ENCODE results near the gene ATXN2. TPM values are rescaled to one million over a fixed set of nuclear protein-coding genes. Genes with fewer than 3 reads are reported as not detected.

ATXN2 gene
- total RNA-seq, 2 experiments from 2014 or later, result 21.9 to 23.7 TPM

- ATAC-seq (ENCODE audit: poor library complexity) (no peak), DNase-seq (peak in 1 of 14 experiments; percentile 8)
- ChIA-PET POLR2A (interaction anchor here (1.1 to 5.9 kb wide), 5 partner anchors 16 to 65 kb away, joined by 3 to 53 read pairs (median 42); partner anchors contain the start of gene SH2B3), CTCF (interaction anchor here (1.3 to 27.4 kb wide), 8 partner anchors 10 to 49 kb away, joined by 3 to 487 read pairs (median 18); partner anchors contain the start of gene SH2B3)
- Mint-ChIP-seq H3K36me3 (ENCODE audit: low read depth) (peaks cover 75% of the 10 kb centered on the region), H3K4me3 (no peak overlapping the region), H3K4me1 (ENCODE audit: low read depth) (peaks cover 28% of the 10 kb centered on the region), H3K9me3 (no peaks in the 10 kb centered on the region), H3K27me3 (no peaks in the 10 kb centered on the region), H3K27ac (peak overlapping the region; percentile 64)
- TF ChIP-seq, protein P1, sequence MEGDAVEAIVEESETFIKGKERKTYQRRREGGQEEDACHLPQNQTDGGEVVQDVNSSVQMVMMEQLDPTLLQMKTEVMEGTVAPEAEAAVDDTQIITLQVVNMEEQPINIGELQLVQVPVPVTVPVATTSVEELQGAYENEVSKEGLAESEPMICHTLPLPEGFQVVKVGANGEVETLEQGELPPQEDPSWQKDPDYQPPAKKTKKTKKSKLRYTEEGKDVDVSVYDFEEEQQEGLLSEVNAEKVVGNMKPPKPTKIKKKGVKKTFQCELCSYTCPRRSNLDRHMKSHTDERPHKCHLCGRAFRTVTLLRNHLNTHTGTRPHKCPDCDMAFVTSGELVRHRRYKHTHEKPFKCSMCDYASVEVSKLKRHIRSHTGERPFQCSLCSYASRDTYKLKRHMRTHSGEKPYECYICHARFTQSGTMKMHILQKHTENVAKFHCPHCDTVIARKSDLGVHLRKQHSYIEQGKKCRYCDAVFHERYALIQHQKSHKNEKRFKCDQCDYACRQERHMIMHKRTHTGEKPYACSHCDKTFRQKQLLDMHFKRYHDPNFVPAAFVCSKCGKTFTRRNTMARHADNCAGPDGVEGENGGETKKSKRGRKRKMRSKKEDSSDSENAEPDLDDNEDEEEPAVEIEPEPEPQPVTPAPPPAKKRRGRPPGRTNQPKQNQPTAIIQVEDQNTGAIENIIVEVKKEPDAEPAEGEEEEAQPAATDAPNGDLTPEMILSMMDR (IDR thresholded peaks at IDR 0.05), result no peak
- H3K27ac ChIP-seq (ENCODE audit: low read depth in 1 of 2, low read length in 2 of 2), result peak overlapping the region in 1 of 2 donors; percentile 7
- no peaks in the 10 kb centered on the region for H3K9me3 ChIP-seq (ENCODE audit: control insufficient read depth in 1 of 2, insufficient read depth in 1 of 2, low read length in 2 of 2)
- no peaks in the 10 kb centered on the region for H3K27me3 ChIP-seq (ENCODE audit: control insufficient read depth in 1 of 2, insufficient read depth in 2 of 2, low read length in 2 of 2)
- H3K4me1 ChIP-seq (ENCODE audit: insufficient read depth, low read length), result peaks cover 35% of the 10 kb centered on the region
- peaks cover 83% of the 10 kb centered on the region for H3K36me3 ChIP-seq (ENCODE audit: insufficient read depth, low read length)
- no peak overlapping the region for H3K4me3 ChIP-seq (ENCODE audit: low read length)
- intact Hi-C loops (cut with DNase I, micrococcal nuclease), result loop anchor here (1.0 to 2.0 kb wide), 4 partner anchors 16 to 79 kb away; no protein-coding TSS in a partner anchor
These were observed 148.4 kb downstream of the ATXN2 start for GRCh38 chr12:111450676-111451075.

DNA sequence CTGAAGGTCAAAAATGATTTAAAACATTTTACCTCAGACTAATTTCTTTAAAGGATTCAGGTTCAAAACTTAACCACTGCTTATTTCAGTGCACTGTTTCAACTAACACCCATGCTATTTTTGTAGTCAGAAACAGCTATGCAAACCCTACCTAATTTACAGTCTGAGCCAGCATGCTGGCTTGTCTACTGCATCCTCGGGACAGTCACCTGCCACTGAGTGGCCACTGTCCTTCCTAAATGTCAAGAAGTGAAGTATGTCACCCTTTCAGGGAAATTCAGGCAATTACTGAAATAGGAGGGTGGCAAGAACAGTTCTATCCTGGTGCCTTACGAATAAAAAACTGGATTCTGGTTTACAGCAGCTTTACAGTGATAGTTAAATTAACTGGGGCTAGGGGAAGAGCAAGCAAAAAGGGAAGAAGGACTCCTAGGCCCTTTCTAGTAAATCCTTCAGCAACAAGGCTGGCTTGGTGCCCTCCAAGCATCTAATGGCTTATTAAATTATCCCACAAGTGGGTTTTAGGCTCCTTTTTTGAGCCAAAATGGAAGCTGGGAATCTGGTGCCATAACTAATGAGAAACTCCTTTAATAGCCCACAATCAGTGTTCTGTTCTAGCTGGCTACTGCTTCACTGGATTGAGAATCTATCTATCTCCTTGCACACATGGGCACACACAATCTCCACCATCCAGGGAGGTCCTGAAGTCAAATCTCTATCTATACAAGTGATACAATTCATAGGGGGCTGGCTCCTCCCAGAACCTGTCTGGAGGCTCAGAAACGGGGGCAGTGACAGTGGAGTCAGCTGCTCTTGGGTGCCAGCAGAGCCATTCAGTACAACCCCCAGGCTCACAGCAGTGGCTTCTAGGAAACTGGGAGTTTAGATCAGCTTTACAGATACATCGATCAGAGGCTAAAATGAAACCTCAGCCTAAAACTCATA is 150.0 kb downstream of the ATXN2 start:
- H3K27me3 ChIP-seq (ENCODE audit: control insufficient read depth in 1 of 2, insufficient read depth in 2 of 2, low read length in 2 of 2), result no peaks in the 10 kb centered on the region
- no peak overlapping the region for H3K4me3 Mint-ChIP-seq
- intact Hi-C loops (cut with DNase I, micrococcal nuclease), result no loop called here

DNA sequence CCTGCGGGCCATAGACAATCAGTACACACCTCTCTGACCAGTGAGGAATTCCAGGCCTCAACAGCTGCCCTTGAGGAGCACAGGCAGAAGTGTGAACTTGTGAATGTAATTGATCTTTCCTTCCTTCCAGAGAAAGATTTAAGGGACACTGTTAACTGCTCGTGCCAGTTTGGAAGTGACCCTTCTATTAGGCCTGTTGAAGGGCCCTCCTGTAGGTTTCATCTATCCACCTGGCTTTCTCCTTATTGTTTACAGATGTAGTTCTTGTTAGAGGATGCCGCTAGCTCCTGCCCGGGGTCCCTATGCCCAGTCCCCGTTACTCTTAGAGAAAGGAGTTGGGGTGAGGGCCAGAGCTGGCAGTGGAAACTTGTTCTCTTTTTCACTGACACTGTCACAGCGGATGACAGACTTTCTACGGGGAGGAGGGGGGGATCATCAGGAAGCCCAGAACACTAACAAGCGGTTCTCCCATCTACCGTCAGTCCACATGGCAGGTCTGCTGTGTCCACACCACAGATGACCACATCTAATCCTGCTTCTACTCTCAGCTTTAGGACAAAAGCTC is 150.8 kb downstream of the ATXN2 start:
- H3K9me3 ChIP-seq (ENCODE audit: control insufficient read depth in 1 of 2, insufficient read depth in 1 of 2, low read length in 2 of 2), result no peaks in the 10 kb centered on the region
- DNase-seq (peak in 1 of 14 experiments; percentile 24), ATAC-seq (ENCODE audit: poor library complexity) (no peak)
- intact Hi-C loops (cut with DNase I, micrococcal nuclease), result no loop called here
- ChIA-PET CTCF (interaction anchor here (27.4 kb wide), 1 partner anchor 46 kb away, joined by 487 read pairs; the partner anchor contains the start of gene SH2B3), POLR2A (interaction anchor here (1.2 to 5.9 kb wide), 4 partner anchors 14 to 51 kb away, joined by 3 to 53 read pairs (median 44); partner anchors contain the start of gene SH2B3)
- Mint-ChIP-seq H3K27ac (peak overlapping the region; percentile 28), H3K4me3 (no peak overlapping the region), H3K9me3 (no peaks in the 10 kb centered on the region), H3K27me3 (no peaks in the 10 kb centered on the region), H3K36me3 (ENCODE audit: low read depth) (peaks cover 63% of the 10 kb centered on the region), H3K4me1 (ENCODE audit: low read depth) (peaks cover 52% of the 10 kb centered on the region)
- no peak overlapping the region for H3K27ac ChIP-seq (ENCODE audit: low read depth in 1 of 2, low read length in 2 of 2)
- peaks cover 55% of the 10 kb centered on the region for H3K4me1 ChIP-seq (ENCODE audit: insufficient read depth, low read length)
- peaks cover 62% of the 10 kb centered on the region for H3K36me3 ChIP-seq (ENCODE audit: insufficient read depth, low read length)
- H3K4me3 ChIP-seq (ENCODE audit: low read length), result no peak overlapping the region
- no peaks in the 10 kb centered on the region for H3K27me3 ChIP-seq (ENCODE audit: control insufficient read depth in 1 of 2, insufficient read depth in 2 of 2, low read length in 2 of 2)
- TF ChIP-seq, protein P1 (IDR thresholded peaks at IDR 0.05), result no peak

More for the DNA sequence above, 150.0 kb downstream of the ATXN2 start:
- Mint-ChIP-seq H3K36me3 (ENCODE audit: low read depth) (peaks cover 68% of the 10 kb centered on the region), H3K27ac (peak overlapping the region; percentile 28), H3K4me1 (ENCODE audit: low read depth) (peaks cover 44% of the 10 kb centered on the region), H3K9me3 (no peaks in the 10 kb centered on the region), H3K27me3 (no peaks in the 10 kb centered on the region)
- ATAC-seq (ENCODE audit: poor library complexity) (no peak), DNase-seq (no peak)
- H3K36me3 ChIP-seq (ENCODE audit: insufficient read depth, low read length), result peaks cover 68% of the 10 kb centered on the region
- CTCF ChIA-PET, result interaction anchor here (1.3 to 27.4 kb wide), 4 partner anchors 15 to 80 kb away, joined by 3 to 487 read pairs (median 21); partner anchors contain the start of gene SH2B3
- peaks cover 47% of the 10 kb centered on the region for H3K4me1 ChIP-seq (ENCODE audit: insufficient read depth, low read length)
- no peak overlapping the region for H3K4me3 ChIP-seq (ENCODE audit: low read length)
- POLR2A ChIA-PET, result interaction anchor here (1.0 to 5.9 kb wide), 6 partner anchors 14 to 51 kb away, joined by 3 to 53 read pairs (median 22); partner anchors contain the start of gene SH2B3
- H3K9me3 ChIP-seq (ENCODE audit: control insufficient read depth in 1 of 2, insufficient read depth in 1 of 2, low read length in 2 of 2), result no peaks in the 10 kb centered on the region
- TF ChIP-seq, protein P1 (IDR thresholded peaks at IDR 0.05), result no peak
- H3K27ac ChIP-seq (ENCODE audit: low read depth in 1 of 2, low read length in 2 of 2), result peak overlapping the region; percentile 32 to 55

All from CD4-positive, alpha-beta T cell (primary cell).